ENCODE measurements around the gene NTHL1.

DNA sequence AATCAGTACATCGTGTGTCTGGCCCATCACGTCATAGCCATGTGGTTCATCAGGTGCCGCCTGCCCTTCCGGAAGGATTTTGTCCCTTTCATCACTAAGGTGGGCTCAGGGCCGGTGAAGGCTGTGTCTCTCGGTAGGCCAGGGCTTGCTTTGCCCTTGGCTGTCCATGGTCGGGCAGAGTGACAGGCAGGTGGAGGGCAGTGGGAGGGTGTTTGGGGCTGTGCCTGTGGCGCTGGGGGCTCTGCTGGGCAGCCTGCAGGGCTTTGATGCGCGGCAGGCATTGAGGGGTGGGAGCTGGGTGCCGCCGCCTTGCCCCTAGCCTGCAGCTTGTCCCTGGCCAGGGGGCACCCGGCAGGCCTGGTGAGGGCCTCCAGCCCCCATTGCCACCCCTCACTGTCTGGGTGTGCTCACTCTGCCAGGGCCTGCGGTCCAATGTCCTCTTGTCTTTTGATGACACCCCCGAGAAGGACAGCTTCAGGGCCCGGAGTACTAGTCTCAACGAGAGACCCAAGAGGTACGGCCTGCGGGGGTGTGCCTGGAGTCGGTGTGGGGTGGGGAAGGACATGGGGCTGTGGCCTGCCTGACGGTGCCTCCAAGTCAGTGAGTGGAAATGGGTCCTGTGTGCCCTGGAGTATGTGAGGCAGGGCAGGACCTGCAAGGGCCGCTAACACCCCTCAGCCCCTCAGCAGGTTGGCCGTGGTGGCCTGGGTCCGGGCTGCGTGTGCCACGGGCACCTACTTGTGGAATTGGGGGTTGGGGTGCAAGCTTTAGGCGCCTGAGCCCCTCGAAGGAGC, 28.6 kb upstream of the NTHL1 start:
- TF ChIP-seq, protein P1, sequence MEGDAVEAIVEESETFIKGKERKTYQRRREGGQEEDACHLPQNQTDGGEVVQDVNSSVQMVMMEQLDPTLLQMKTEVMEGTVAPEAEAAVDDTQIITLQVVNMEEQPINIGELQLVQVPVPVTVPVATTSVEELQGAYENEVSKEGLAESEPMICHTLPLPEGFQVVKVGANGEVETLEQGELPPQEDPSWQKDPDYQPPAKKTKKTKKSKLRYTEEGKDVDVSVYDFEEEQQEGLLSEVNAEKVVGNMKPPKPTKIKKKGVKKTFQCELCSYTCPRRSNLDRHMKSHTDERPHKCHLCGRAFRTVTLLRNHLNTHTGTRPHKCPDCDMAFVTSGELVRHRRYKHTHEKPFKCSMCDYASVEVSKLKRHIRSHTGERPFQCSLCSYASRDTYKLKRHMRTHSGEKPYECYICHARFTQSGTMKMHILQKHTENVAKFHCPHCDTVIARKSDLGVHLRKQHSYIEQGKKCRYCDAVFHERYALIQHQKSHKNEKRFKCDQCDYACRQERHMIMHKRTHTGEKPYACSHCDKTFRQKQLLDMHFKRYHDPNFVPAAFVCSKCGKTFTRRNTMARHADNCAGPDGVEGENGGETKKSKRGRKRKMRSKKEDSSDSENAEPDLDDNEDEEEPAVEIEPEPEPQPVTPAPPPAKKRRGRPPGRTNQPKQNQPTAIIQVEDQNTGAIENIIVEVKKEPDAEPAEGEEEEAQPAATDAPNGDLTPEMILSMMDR (IDR thresholded peaks at IDR 0.05): no peak
- no peak for TF ChIP-seq ZFX (IDR thresholded peaks at IDR 0.05; ENCODE audit: borderline replicate concordance)
